Stimulated activated CD4-positive, alpha-beta T cell treated with anti-CD3 and anti-CD28 coated beads, Interleukin-4, amount 100 ng/mL, for 24 hours (primary cell): ENCODE results near the gene FNDC4.
A peak's percentile ranks its signal among the peaks of the same experiment; 100 is the strongest.

Source experiments
- DNase-seq: peaks from one replicate; pipeline ENCODE4 v3.0.0-alpha.2; 2020

Gene FNDC4

GRCh38 chr2:27492557-27492956, 2.4 kb downstream of the FNDC4 start:
- DNase-seq = no peak

- peak; percentile 99 for DNase-seq
These were observed 5.3 kb downstream of the FNDC4 start, which contains the start of gene IFT172 for GRCh38 chr2:27489498-27490397. Gene IFT172 (minus strand): TSS chr2:27489743. CDS start chr2:27489653, 90 bp downstream.

GRCh38 chr2:27489118-27489497, 5.9 kb downstream of the FNDC4 start:
- DNase-seq = no peak

GRCh38 chr2:27485496-27485895, 9.5 kb downstream of the FNDC4 start:
- no peak for DNase-seq

- no peak for DNase-seq
These were observed 23.0 kb downstream of the FNDC4 start for GRCh38 chr2:27471961-27472360.

GRCh38 chr2:27464443-27464842, 30.6 kb downstream of the FNDC4 start:
- no peak for DNase-seq

- DNase-seq = no peak
These were observed 33.9 kb downstream of the FNDC4 start for GRCh38 chr2:27461118-27461517.

- no peak for DNase-seq
These were observed 41.0 kb downstream of the FNDC4 start for GRCh38 chr2:27453968-27454367.

- DNase-seq = no peak
These were observed 43.9 kb downstream of the FNDC4 start for GRCh38 chr2:27451095-27451494.

- no peak for DNase-seq
These were observed 46.6 kb downstream of the FNDC4 start for GRCh38 chr2:27448381-27448780.

GRCh38 chr2:27446057-27446456, 48.9 kb downstream of the FNDC4 start:
- no peak for DNase-seq

- no peak for DNase-seq
These were observed 49.4 kb downstream of the FNDC4 start for GRCh38 chr2:27445615-27446014.

- DNase-seq = no peak
These were observed 49.8 kb downstream of the FNDC4 start for GRCh38 chr2:27445155-27445554.

- no peak for DNase-seq
These were observed 52.1 kb downstream of the FNDC4 start for GRCh38 chr2:27442920-27443282.

GRCh38 chr2:27441958-27442919, 52.8 kb downstream of the FNDC4 start, which contains the start of gene KRTCAP3:
Gene KRTCAP3 (plus strand): TSS chr2:27442381. CDS start chr2:27442413, 32 bp downstream.
- DNase-seq = peak; percentile 41
